Left kidney (tissue), 2 donors: ENCODE results near the gene LITAF. TPM values are rescaled to one million over a fixed set of nuclear protein-coding genes. Genes with fewer than 3 reads are reported as not detected.

Experiments used
- DNase-seq: peaks from one replicate; pipeline ENCODE4 v3.0.0-alpha.2; 2013
- polyA plus RNA-seq: library from polyadenylated mRNA; unstranded; fragments of 120-200 nt; gene quantifications from one replicate; pipeline ENCODE4 v1.2.1, GENCODE V29; 2013; ENCODE audit not compliant: insufficient read length

LITAF gene
- polyA plus RNA-seq, 1 donor: 103 TPM

- no peak for DNase-seq
Measured at GRCh38 chr16:11554053-11554452, 32.7 kb downstream of the LITAF start.

GRCh38 chr16:11553371-11553770 lies 33.3 kb downstream of the LITAF start:
- DNase-seq: no peak

- peak; percentile 54 for DNase-seq
Measured at GRCh38 chr16:11552440-11552839, 34.3 kb downstream of the LITAF start.

GRCh38 chr16:11551842-11552241 lies 34.9 kb downstream of the LITAF start:
- DNase-seq: no peak

- no peak for DNase-seq
Measured at GRCh38 chr16:11550791-11551498, 35.8 kb downstream of the LITAF start.

GRCh38 chr16:11547118-11547916 lies 39.4 kb downstream of the LITAF start:
- no peak for DNase-seq

GRCh38 chr16:11546608-11547061 lies 40.1 kb downstream of the LITAF start:
- DNase-seq: no peak

GRCh38 chr16:11543661-11544393 lies 42.9 kb downstream of the LITAF start:
- DNase-seq: no peak

- no peak for DNase-seq
Measured at GRCh38 chr16:11542069-11542744, 44.5 kb downstream of the LITAF start.

GRCh38 chr16:11539641-11540050 lies 47.1 kb downstream of the LITAF start:
- DNase-seq: no peak

GRCh38 chr16:11538880-11539279 lies 47.8 kb downstream of the LITAF start:
- no peak for DNase-seq

- DNase-seq: no peak
Measured at GRCh38 chr16:11536104-11536866, 50.4 kb downstream of the LITAF start.

GRCh38 chr16:11535494-11535893 lies 51.2 kb downstream of the LITAF start:
- no peak for DNase-seq

- DNase-seq: no peak
Measured at GRCh38 chr16:11534262-11534661, 52.5 kb downstream of the LITAF start.

GRCh38 chr16:11533588-11533987 lies 53.1 kb downstream of the LITAF start:
- no peak for DNase-seq

GRCh38 chr16:11530171-11530940 lies 56.4 kb downstream of the LITAF start:
- no peak for DNase-seq

GRCh38 chr16:11529285-11529684 lies 57.4 kb downstream of the LITAF start:
- no peak for DNase-seq

- no peak for DNase-seq
Measured at GRCh38 chr16:11528053-11528452, 58.7 kb downstream of the LITAF start.

- no peak for DNase-seq
Measured at GRCh38 chr16:11526655-11527350, 59.9 kb downstream of the LITAF start.
